Measurements from ENCODE around the gene LRFN2. TPM values are rescaled to one million over a fixed set of nuclear protein-coding genes. Genes with fewer than 3 reads are reported as not detected.
A peak's percentile ranks its signal among the peaks of the same experiment; 100 is the strongest.

LRFN2 gene
- total RNA-seq, 1 experiment from 2014 or later = not detected

GRCh38 chr6:40377173-40377806, 209.9 kb downstream of the LRFN2 start:
- no peaks in the 10 kb centered on the region for H3K27me3 ChIP-seq
- no peak for DNase-seq
- H3K36me3 ChIP-seq = no peaks in the 10 kb centered on the region
- no peak overlapping the region for H3K4me3 ChIP-seq
- H3K9me3 ChIP-seq = no peaks in the 10 kb centered on the region

- Histone ChIP-seq H3K9me3 (no peaks in the 10 kb centered on the region), H3K4me3 (no peak overlapping the region), H3K36me3 (no peaks in the 10 kb centered on the region), H3K27me3 (no peaks in the 10 kb centered on the region)
- no peak for DNase-seq
These were observed 211.0 kb downstream of the LRFN2 start for GRCh38 chr6:40376113-40376650.

GRCh38 chr6:40373267-40373666, 213.9 kb downstream of the LRFN2 start:
- H3K9me3 ChIP-seq = no peaks in the 10 kb centered on the region
- no peak for DNase-seq
- no peaks in the 10 kb centered on the region for H3K27me3 ChIP-seq
- H3K4me3 ChIP-seq = no peak overlapping the region
- no peaks in the 10 kb centered on the region for H3K36me3 ChIP-seq

GRCh38 chr6:40371621-40372020, 215.5 kb downstream of the LRFN2 start:
- no peak overlapping the region for H3K4me3 ChIP-seq
- no peaks in the 10 kb centered on the region for H3K27me3 ChIP-seq
- H3K36me3 ChIP-seq = no peaks in the 10 kb centered on the region
- no peaks in the 10 kb centered on the region for H3K9me3 ChIP-seq
- no peak for DNase-seq

GRCh38 chr6:40371095-40371494, 216.1 kb downstream of the LRFN2 start:
- DNase-seq = no peak
- H3K4me3 ChIP-seq = no peak overlapping the region
- no peaks in the 10 kb centered on the region for H3K9me3 ChIP-seq
- no peaks in the 10 kb centered on the region for H3K27me3 ChIP-seq
- no peaks in the 10 kb centered on the region for H3K36me3 ChIP-seq

- Histone ChIP-seq H3K36me3 (no peaks in the 10 kb centered on the region), H3K27me3 (no peaks in the 10 kb centered on the region), H3K9me3 (no peaks in the 10 kb centered on the region), H3K4me3 (no peak overlapping the region)
- no peak for DNase-seq
These were observed 217.3 kb downstream of the LRFN2 start for GRCh38 chr6:40369891-40370290.

GRCh38 chr6:40369042-40369441, 218.1 kb downstream of the LRFN2 start:
- Histone ChIP-seq H3K27me3 (no peaks in the 10 kb centered on the region), H3K9me3 (no peaks in the 10 kb centered on the region), H3K36me3 (no peaks in the 10 kb centered on the region), H3K4me3 (no peak overlapping the region)
- no peak for DNase-seq

GRCh38 chr6:40362859-40363258, 224.3 kb downstream of the LRFN2 start:
- DNase-seq = no peak
- Histone ChIP-seq H3K9me3 (no peaks in the 10 kb centered on the region), H3K27me3 (no peaks in the 10 kb centered on the region), H3K4me3 (no peak overlapping the region), H3K36me3 (no peaks in the 10 kb centered on the region)

- no peaks in the 10 kb centered on the region for H3K27me3 ChIP-seq
- no peak for DNase-seq
- no peak overlapping the region for H3K4me3 ChIP-seq
- no peaks in the 10 kb centered on the region for H3K36me3 ChIP-seq
- no peaks in the 10 kb centered on the region for H3K9me3 ChIP-seq
These were observed 227.4 kb downstream of the LRFN2 start for GRCh38 chr6:40359808-40360207.

- no peaks in the 10 kb centered on the region for H3K36me3 ChIP-seq
- no peak overlapping the region for H3K4me3 ChIP-seq
- no peaks in the 10 kb centered on the region for H3K27me3 ChIP-seq
- H3K9me3 ChIP-seq = no peaks in the 10 kb centered on the region
- no peak for DNase-seq
These were observed 228.4 kb downstream of the LRFN2 start for GRCh38 chr6:40358473-40359460.

- H3K36me3 ChIP-seq = no peaks in the 10 kb centered on the region
- no peaks in the 10 kb centered on the region for H3K9me3 ChIP-seq
- no peak overlapping the region for H3K4me3 ChIP-seq
- DNase-seq = peak; percentile 58
- H3K27me3 ChIP-seq = no peaks in the 10 kb centered on the region
These were observed 230.8 kb downstream of the LRFN2 start for GRCh38 chr6:40356242-40356910.

GRCh38 chr6:40355532-40355931, 231.6 kb downstream of the LRFN2 start:
- DNase-seq = no peak
- H3K4me3 ChIP-seq = no peak overlapping the region
- no peaks in the 10 kb centered on the region for H3K36me3 ChIP-seq
- H3K27me3 ChIP-seq = no peaks in the 10 kb centered on the region
- H3K9me3 ChIP-seq = no peaks in the 10 kb centered on the region

GRCh38 chr6:40355066-40355465, 232.1 kb downstream of the LRFN2 start:
- Histone ChIP-seq H3K9me3 (no peaks in the 10 kb centered on the region), H3K27me3 (no peaks in the 10 kb centered on the region), H3K4me3 (no peak overlapping the region), H3K36me3 (no peaks in the 10 kb centered on the region)
- no peak for DNase-seq

GRCh38 chr6:40353967-40354452, 233.2 kb downstream of the LRFN2 start:
- H3K36me3 ChIP-seq = no peaks in the 10 kb centered on the region
- no peak overlapping the region for H3K4me3 ChIP-seq
- no peaks in the 10 kb centered on the region for H3K9me3 ChIP-seq
- H3K27me3 ChIP-seq = no peaks in the 10 kb centered on the region
- DNase-seq = no peak

- no peaks in the 10 kb centered on the region for H3K27me3 ChIP-seq
- H3K36me3 ChIP-seq = no peaks in the 10 kb centered on the region
- H3K4me3 ChIP-seq = no peak overlapping the region
- DNase-seq = no peak
- no peaks in the 10 kb centered on the region for H3K9me3 ChIP-seq
These were observed 233.8 kb downstream of the LRFN2 start for GRCh38 chr6:40353197-40353966.

- Histone ChIP-seq H3K9me3 (no peaks in the 10 kb centered on the region), H3K36me3 (no peaks in the 10 kb centered on the region), H3K4me3 (no peak overlapping the region), H3K27me3 (no peaks in the 10 kb centered on the region)
- no peak for DNase-seq
These were observed 234.5 kb downstream of the LRFN2 start for GRCh38 chr6:40352527-40353170.

Data from MG63 (cell line).